HepG2 (cell line): Measurements from ENCODE around the gene CDK13. TPM values are rescaled to one million over a fixed set of nuclear protein-coding genes. Genes with fewer than 3 reads are reported as not detected.
A peak's percentile ranks its signal among the peaks of the same experiment; 100 is the strongest.

Experiments
- ELF4 ChIP-seq: sonication (generic); formaldehyde crosslinking; IDR thresholded peaks from 2 replicates; pipeline ENCODE4 v1.5.0; 2020; ENCODE audit warnings: missing genetic modification reagents, mild to moderate bottlenecking, moderate library complexity, borderline replicate concordance
- PHF8 ChIP-seq: sonication (generic); formaldehyde crosslinking; IDR thresholded peaks from 2 replicates; pipeline ENCODE4 v1.5.0; 2020; ENCODE audit warnings: missing genetic modification reagents
- POLR2G ChIP-seq: fragments of 200-400 bp; formaldehyde crosslinking; IDR thresholded peaks from 2 replicates; pipeline ENCODE4 v1.6.1; 2018; ENCODE audit warnings: mild to moderate bottlenecking, low read depth, low read length, moderate library complexity
- SATB2 ChIP-seq: sonication (generic); formaldehyde crosslinking; IDR thresholded peaks from 2 replicates; pipeline ENCODE4 v1.5.0; 2020; ENCODE audit warnings: missing genetic modification reagents
- SIN3A ChIP-seq: IDR thresholded peaks from 2 replicates; pipeline ENCODE4 v1.6.1; 2011; ENCODE audit warnings: low read depth, mild to moderate bottlenecking, control low read depth, low read length, borderline replicate concordance
- SMARCC2 ChIP-seq: fragments of 450-650 bp; IDR thresholded peaks from 2 replicates; pipeline ENCODE4 v1.6.1; 2017; ENCODE audit warnings: antibody characterized with exemption, mild to moderate bottlenecking
- ZNF230 ChIP-seq: sonication (generic); formaldehyde crosslinking; IDR thresholded peaks from 2 replicates; pipeline ENCODE4 v1.4.0; 2020; ENCODE audit warnings: mild to moderate bottlenecking, missing genetic modification reagents
- ZNF350 ChIP-seq: sonication (generic); formaldehyde crosslinking; IDR thresholded peaks from 2 replicates; pipeline ENCODE4 v1.4.0; 2020; ENCODE audit warnings: mild to moderate bottlenecking, low read depth, missing genetic modification reagents, borderline replicate concordance
- ZNF530 ChIP-seq: sonication (generic); formaldehyde crosslinking; IDR thresholded peaks from 2 replicates; pipeline ENCODE4 v1.5.0; 2020; ENCODE audit warnings: low read depth, mild to moderate bottlenecking, missing genetic modification reagents
- ZNF546 ChIP-seq: sonication (generic); formaldehyde crosslinking; conservative IDR thresholded peaks from 2 replicates; pipeline ENCODE4 v1.8.1; 2023; ENCODE audit warnings: mild to moderate bottlenecking, missing genetic modification reagents
- ZNF598 ChIP-seq: sonication (generic); formaldehyde crosslinking; IDR thresholded peaks from 2 replicates; pipeline ENCODE4 v1.5.1; 2020; ENCODE audit warnings: mild to moderate bottlenecking, missing genetic modification reagents, borderline replicate concordance
- ZNF670 ChIP-seq: sonication (generic); formaldehyde crosslinking; IDR thresholded peaks from 2 replicates; pipeline ENCODE4 v1.8.0; 2022; ENCODE audit warnings: mild to moderate bottlenecking, missing genetic modification reagents, borderline replicate concordance
- ZNF7 ChIP-seq: IDR thresholded peaks from 2 replicates; pipeline ENCODE4 v1.6.1; 2016; ENCODE audit warnings: missing biosample characterization, missing genetic modification reagents
- polyA plus RNA-seq, 8 experiments: library from polyadenylated mRNA; depleted of rRNA in 3 of 8; stranded (reverse) in 7 of 8; unstranded in 1 of 8; fragments of >200 nt; fragmentation: Illumina TruSeq in 4 of 8; extraction: Trizol in 4 of 8; gene quantifications; 2 replicates each; pipeline versions ENCODE4 v1.2.1 to v1.2.3, GENCODE V29; 2011 to 2016; ENCODE audit warnings: low read depth in 4 of 8, missing spikeins in 1 of 8, mixed read lengths in 1 of 8; ENCODE audit not compliant: insufficient read depth in 1 of 8
- total RNA-seq, 5 experiments: library from RNA; depleted of rRNA; stranded (reverse); fragments of >200 nt; fragmentation: Illumina TruSeq; extraction: Trizol; gene quantifications; 2 replicates each; pipeline ENCODE4 v1.2.3, GENCODE V29; 2016; ENCODE audit warnings: low read depth in 1 of 5
- TF ChIP-seq, protein P1 (sequence below): sonication (generic); formaldehyde crosslinking; IDR thresholded peaks from 2 replicates; pipeline ENCODE4 v1.4.0; 2020; ENCODE audit warnings: missing genetic modification reagents
- TF ChIP-seq, protein P2 (sequence below): sonication (generic); formaldehyde crosslinking; IDR thresholded peaks from 2 replicates; pipeline ENCODE4 v1.5.0; 2020; ENCODE audit warnings: mild to moderate bottlenecking, missing genetic modification reagents, borderline replicate concordance

The CDK13 gene
- total and polyA plus RNA-seq, 2 of the 13 experiments (the other 11 are each of a cell fraction or from before 2014, with no cell fraction given): 21.0 to 40.9 TPM

DNA sequence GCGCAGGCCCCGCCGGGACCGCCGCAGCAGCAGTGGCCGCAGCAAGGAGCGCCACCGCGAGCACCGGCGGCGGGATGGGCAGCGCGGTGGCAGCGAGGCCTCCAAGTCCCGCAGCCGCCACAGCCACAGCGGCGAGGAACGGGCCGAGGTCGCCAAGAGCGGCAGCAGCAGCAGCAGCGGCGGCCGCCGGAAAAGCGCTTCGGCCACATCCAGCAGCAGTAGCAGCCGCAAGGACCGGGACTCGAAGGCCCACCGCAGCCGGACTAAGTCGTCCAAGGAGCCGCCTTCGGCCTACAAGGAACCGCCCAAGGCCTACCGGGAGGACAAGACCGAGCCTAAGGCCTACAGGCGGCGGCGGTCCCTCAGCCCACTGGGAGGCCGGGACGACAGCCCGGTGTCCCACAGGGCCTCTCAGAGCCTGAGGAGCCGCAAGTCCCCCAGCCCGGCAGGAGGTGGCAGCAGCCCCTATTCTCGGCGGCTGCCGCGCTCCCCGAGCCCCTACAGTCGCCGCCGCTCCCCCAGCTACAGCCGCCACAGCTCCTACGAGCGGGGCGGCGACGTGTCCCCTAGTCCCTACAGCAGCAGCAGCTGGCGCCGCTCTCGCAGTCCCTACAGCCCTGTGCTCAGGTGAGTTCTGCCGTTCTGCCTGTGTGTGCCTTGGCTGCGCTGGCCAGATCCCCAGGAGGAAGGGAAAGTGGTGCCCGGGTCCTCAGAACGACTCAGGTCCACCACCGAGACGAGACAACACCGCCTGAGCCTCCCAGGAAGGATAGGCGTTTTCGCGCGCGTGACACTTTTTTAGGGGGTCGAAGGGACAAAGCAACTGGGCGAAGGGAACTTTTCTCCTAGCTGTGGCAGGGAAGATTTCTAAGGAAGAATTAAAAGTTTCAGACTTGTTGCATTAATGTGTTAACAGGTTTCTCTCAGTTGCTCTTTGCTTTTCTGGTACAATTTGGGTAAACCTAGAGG is 1.5 kb downstream of the CDK13 start (continued):
- TF ChIP-seq, protein P1, sequence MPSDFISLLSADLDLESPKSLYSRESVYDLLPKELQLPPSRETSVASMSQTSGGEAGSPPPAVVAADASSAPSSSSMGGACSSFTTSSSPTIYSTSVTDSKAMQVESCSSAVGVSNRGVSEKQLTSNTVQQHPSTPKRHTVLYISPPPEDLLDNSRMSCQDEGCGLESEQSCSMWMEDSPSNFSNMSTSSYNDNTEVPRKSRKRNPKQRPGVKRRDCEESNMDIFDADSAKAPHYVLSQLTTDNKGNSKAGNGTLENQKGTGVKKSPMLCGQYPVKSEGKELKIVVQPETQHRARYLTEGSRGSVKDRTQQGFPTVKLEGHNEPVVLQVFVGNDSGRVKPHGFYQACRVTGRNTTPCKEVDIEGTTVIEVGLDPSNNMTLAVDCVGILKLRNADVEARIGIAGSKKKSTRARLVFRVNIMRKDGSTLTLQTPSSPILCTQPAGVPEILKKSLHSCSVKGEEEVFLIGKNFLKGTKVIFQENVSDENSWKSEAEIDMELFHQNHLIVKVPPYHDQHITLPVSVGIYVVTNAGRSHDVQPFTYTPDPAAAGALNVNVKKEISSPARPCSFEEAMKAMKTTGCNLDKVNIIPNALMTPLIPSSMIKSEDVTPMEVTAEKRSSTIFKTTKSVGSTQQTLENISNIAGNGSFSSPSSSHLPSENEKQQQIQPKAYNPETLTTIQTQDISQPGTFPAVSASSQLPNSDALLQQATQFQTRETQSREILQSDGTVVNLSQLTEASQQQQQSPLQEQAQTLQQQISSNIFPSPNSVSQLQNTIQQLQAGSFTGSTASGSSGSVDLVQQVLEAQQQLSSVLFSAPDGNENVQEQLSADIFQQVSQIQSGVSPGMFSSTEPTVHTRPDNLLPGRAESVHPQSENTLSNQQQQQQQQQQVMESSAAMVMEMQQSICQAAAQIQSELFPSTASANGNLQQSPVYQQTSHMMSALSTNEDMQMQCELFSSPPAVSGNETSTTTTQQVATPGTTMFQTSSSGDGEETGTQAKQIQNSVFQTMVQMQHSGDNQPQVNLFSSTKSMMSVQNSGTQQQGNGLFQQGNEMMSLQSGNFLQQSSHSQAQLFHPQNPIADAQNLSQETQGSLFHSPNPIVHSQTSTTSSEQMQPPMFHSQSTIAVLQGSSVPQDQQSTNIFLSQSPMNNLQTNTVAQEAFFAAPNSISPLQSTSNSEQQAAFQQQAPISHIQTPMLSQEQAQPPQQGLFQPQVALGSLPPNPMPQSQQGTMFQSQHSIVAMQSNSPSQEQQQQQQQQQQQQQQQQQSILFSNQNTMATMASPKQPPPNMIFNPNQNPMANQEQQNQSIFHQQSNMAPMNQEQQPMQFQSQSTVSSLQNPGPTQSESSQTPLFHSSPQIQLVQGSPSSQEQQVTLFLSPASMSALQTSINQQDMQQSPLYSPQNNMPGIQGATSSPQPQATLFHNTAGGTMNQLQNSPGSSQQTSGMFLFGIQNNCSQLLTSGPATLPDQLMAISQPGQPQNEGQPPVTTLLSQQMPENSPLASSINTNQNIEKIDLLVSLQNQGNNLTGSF: 0 out of 2 replicates have a peak, but pooled peaks have one; percentile 47
- TF ChIP-seq, protein P2, sequence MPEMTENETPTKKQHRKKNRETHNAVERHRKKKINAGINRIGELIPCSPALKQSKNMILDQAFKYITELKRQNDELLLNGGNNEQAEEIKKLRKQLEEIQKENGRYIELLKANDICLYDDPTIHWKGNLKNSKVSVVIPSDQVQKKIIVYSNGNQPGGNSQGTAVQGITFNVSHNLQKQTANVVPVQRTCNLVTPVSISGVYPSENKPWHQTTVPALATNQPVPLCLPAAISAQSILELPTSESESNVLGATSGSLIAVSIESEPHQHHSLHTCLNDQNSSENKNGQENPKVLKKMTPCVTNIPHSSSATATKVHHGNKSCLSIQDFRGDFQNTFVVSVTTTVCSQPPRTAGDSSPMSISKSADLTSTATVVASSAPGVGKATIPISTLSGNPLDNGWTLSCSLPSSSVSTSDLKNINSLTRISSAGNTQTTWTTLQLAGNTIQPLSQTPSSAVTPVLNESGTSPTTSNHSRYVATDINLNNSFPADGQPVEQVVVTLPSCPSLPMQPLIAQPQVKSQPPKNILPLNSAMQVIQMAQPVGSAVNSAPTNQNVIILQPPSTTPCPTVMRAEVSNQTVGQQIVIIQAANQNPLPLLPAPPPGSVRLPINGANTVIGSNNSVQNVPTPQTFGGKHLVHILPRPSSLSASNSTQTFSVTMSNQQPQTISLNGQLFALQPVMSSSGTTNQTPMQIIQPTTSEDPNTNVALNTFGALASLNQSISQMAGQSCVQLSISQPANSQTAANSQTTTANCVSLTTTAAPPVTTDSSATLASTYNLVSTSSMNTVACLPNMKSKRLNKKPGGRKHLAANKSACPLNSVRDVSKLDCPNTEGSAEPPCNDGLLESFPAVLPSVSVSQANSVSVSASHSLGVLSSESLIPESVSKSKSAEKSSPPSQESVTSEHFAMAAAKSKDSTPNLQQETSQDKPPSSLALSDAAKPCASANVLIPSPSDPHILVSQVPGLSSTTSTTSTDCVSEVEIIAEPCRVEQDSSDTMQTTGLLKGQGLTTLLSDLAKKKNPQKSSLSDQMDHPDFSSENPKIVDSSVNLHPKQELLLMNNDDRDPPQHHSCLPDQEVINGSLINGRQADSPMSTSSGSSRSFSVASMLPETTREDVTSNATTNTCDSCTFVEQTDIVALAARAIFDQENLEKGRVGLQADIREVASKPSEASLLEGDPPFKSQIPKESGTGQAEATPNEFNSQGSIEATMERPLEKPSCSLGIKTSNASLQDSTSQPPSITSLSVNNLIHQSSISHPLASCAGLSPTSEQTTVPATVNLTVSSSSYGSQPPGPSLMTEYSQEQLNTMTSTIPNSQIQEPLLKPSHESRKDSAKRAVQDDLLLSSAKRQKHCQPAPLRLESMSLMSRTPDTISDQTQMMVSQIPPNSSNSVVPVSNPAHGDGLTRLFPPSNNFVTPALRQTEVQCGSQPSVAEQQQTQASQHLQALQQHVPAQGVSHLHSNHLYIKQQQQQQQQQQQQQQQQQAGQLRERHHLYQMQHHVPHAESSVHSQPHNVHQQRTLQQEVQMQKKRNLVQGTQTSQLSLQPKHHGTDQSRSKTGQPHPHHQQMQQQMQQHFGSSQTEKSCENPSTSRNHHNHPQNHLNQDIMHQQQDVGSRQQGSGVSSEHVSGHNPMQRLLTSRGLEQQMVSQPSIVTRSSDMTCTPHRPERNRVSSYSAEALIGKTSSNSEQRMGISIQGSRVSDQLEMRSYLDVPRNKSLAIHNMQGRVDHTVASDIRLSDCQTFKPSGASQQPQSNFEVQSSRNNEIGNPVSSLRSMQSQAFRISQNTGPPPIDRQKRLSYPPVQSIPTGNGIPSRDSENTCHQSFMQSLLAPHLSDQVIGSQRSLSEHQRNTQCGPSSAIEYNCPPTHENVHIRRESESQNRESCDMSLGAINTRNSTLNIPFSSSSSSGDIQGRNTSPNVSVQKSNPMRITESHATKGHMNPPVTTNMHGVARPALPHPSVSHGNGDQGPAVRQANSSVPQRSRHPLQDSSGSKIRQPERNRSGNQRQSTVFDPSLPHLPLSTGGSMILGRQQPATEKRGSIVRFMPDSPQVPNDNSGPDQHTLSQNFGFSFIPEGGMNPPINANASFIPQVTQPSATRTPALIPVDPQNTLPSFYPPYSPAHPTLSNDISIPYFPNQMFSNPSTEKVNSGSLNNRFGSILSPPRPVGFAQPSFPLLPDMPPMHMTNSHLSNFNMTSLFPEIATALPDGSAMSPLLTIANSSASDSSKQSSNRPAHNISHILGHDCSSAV (CRISPR knock-in tag): no peak
- TF ChIP-seq ZNF350 (CRISPR knock-in tag): no peak
- TF ChIP-seq POLR2G: no peak
- TF ChIP-seq ZNF530 (CRISPR knock-in tag): peak; percentile 60; the same call in 1 of the 2 replicates
- no peak for TF ChIP-seq ZNF670 (CRISPR knock-in tag)
- TF ChIP-seq SMARCC2: no peak
- peak; percentile 67; the same call in 1 of the 2 replicates for TF ChIP-seq ZNF598
- TF ChIP-seq SIN3A: 0 out of 2 replicates have a peak, but pooled peaks have one; percentile 10
- TF ChIP-seq ZNF546 (CRISPR knock-in tag): 0 out of 2 replicates have a peak, but pooled peaks have one; percentile 56
- no peak for TF ChIP-seq ZNF7
- TF ChIP-seq ZNF230 (CRISPR knock-in tag): peak; percentile 65; the same call in 1 of the 2 replicates
- no peak for TF ChIP-seq SATB2 (CRISPR knock-in tag)
- no peak for TF ChIP-seq ELF4
- TF ChIP-seq PHF8 (CRISPR knock-in tag): peak; percentile 84
